ENCODE measurements around the gene AKAP1.

DNA sequence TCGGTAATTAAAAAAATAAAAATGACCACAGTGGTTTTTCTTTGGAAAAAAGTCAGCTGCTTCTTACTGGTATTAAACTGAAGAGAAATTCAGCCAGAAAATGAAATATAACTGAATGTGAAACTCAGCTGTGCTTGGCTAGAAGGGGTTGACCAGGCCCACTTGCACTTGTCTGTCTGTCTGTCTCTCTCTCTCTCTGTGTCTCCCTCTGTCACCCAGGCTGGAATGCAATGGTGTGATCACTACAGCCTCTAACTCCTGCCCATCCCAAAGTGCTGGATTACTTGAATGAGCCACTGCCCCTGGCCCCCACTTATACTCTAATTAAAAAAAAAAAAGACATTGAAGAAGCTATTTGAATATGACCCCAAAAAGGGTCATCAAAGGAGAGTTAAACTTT, 17.3 kb upstream of the AKAP1 start:
- no peak for TF ChIP-seq POLR2AphosphoS5 (IDR thresholded peaks at IDR 0.05; ENCODE audit: low read depth, low read length)
- no peak for TF ChIP-seq POLR2A (IDR thresholded peaks at IDR 0.05; ENCODE audit: low read depth, low read length)
